ENCODE data around the gene ALDH1L2.

GRCh38 chr12:105025890-105026289 lies 58.4 kb downstream of the ALDH1L2 start:
- TF ChIP-seq, protein P1, sequence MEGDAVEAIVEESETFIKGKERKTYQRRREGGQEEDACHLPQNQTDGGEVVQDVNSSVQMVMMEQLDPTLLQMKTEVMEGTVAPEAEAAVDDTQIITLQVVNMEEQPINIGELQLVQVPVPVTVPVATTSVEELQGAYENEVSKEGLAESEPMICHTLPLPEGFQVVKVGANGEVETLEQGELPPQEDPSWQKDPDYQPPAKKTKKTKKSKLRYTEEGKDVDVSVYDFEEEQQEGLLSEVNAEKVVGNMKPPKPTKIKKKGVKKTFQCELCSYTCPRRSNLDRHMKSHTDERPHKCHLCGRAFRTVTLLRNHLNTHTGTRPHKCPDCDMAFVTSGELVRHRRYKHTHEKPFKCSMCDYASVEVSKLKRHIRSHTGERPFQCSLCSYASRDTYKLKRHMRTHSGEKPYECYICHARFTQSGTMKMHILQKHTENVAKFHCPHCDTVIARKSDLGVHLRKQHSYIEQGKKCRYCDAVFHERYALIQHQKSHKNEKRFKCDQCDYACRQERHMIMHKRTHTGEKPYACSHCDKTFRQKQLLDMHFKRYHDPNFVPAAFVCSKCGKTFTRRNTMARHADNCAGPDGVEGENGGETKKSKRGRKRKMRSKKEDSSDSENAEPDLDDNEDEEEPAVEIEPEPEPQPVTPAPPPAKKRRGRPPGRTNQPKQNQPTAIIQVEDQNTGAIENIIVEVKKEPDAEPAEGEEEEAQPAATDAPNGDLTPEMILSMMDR (IDR thresholded peaks at IDR 0.05): no peak
- no peak for TF ChIP-seq POLR2A (IDR thresholded peaks at IDR 0.05)
